Measurements from ENCODE around the gene SULT1A2.
A peak's percentile ranks its signal among the peaks of the same experiment; 100 is the strongest.
"Not testable (repeated sequence)": the region's sequence is repeated elsewhere in the genome, so short reads cannot be mapped to it uniquely, and the experiment has no call there.

Gene SULT1A2

DNA sequence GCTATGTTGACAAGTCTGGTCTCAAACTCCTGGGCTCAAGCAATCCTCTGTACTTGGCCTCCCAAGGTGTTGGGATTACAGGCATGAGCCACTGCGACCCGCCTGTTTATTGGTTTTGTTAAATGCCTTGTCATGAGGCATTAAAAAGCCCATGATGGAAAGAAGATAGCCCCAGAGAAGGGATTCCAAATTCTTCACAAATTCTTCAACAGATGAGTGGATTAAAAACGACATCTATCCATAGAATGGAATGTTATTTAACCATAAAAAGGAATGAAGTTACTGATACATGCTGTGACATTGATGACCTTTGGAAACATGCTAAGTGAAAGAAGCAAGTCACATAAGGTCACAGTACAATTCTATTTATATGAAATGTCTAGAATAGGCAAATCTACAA is 38.4 kb downstream of the SULT1A2 start:
- no peak for DNase-seq (ENCODE audit: low read depth in 2 of 2)

DNA sequence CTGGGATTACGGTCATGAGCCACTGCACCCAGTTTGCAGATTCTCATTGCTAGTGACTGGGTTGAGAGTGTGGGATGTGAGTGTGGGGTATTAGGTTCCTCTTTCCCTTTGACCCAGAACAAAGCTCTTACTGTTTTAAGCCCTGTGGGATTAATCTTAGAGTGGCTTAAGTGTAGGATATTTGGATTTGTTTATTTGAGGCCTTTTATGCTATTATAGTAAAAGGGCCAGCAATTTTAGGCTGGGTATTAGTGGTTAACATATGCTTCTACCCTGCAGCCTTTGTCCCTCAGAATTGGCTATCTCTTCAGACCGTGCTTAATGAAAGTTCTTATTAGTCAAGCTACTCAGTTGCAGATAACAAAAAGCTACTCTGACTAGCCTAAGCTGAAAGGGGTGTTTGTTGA is 39.9 kb downstream of the SULT1A2 start:
- DNase-seq (ENCODE audit: low read depth in 2 of 2) = no peak

DNA sequence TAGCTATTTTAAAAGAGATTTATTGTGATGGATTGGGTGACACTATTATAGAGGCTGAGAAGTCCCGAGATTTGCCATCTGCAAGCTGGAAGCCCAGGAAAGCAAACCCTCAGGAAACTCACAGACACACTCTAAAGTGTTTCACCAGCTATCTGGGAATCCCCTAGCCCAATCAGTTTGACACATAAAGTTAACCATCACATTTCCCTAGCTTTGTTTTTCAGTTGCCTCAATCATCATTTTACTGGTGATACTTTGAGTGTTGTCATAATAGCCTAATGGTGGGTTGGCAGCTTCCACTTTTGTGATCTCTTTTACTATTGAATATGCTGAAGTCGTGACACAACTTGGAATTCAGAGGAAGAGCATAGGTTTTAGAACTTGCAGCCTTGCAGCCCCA is 41.3 kb downstream of the SULT1A2 start:
- no peak for DNase-seq (ENCODE audit: low read depth in 2 of 2)

DNA sequence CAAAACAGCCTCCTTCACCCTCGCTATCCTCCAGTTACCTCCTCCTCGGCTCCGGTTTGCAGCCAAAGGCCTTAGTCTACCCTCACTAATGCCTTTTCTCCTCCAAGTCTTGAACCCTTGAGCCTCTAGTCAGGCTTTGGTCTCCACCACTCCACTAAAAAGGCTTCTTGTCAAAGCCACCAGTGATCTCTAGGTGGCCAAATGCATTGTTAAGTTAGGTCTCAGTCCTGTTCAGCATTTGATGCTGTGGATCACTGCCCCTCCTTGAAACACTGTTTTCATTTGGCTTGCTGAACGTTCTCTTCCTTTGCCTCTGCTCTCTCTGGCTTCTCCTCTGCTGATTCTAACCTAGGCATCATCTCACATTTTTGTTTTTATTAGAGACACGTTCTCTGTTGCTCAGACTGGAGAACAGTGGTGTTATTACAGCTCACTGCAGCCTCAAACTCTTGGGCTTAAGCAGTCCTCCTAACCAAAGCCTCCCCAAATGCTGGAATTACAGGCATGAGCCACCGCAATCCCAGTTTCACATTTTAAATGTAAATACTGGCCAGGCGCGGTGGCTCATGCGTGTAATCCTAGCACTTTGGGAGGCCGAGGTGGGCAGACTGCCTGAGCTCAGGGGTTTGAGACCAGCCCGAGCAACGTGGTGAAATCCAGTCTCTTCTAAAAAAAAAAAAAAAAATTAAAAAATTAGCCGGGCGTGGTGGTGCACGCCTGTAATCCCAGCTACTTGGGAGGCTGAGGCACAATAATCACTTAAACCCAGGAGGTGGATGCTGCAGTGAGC is 42.0 kb downstream of the SULT1A2 start:
- DNase-seq (ENCODE audit: low read depth in 2 of 2) = no peak

DNA sequence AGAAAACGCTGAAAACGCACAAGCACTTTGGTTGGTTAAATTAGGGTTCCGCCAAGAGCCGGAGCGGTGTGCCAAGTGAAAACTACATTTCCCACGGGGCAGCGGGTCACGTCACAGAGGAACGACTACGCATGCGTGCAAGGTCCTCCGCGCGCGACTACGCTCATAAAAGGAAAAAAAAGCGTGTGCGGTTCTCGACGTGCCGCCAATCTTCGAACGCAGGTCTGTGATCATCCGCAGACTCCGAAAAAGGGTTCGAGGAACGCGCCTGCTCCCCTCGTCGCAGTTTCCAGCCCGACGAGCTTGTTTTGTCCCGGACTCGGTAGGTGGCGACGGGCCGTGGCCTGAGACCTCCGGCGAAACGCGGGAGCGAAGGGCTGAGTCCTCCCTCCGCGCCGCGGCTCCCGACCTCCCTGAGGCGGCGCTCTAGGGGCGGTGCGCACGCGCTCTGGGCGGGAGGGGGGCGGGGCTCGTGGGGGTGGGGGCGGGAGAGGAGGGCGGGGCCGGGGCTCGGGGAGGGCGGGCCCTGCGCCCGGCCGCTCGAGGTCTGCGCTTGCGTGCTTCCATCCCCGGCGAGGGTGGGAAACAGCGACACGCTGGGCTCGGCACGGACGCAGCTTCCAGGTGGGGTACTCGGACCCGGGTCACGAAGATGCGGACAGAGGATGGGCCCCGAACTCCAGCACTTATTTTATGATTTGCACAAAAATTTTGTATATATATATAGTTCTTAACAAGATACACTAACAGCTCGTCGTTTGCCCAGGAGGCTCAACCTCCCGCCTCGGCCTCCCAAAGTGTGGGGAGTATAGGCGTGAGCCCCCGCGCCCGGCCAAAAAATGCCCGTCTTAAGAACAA is 42.8 kb downstream of the SULT1A2 start, which contains the start of gene SGF29:
SGF29 (plus strand) TSS at position 145 of the 858 bp plus-strand sequence. CDS start 27,150 bp downstream, outside the sequence.
- DNase-seq (ENCODE audit: low read depth in 2 of 2) = peak; percentile 80 to 87

DNA sequence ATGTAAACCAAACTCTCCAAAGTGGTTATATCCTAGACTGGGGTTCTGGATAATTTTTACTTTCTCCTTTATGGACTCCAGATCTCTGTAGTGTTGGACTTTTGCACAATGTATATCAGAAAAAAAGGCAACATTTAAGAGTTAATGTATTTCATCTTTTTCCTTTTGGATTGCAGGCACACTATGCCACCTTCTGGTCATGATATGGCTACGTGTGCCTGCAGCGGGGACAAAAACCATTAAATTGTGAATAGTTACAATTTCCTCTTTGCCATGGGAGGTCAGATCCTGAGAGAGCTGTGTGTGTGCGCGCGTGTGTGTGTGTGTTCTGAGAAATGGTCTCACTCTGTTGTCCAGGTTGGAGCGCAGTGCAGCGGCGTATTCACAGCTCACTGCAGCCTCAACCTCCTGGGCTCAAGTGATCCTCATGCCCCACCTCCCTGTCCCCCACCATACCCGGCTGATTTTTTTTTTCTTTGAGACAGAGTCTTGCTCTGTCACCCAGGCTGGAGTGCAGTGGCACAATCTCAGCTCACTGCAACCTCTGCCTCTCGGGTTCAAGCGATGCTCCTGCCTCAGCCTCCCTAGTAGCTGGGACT is 47.5 kb downstream of the SULT1A2 start:
- DNase-seq (ENCODE audit: low read depth in 2 of 2) = no peak

DNA sequence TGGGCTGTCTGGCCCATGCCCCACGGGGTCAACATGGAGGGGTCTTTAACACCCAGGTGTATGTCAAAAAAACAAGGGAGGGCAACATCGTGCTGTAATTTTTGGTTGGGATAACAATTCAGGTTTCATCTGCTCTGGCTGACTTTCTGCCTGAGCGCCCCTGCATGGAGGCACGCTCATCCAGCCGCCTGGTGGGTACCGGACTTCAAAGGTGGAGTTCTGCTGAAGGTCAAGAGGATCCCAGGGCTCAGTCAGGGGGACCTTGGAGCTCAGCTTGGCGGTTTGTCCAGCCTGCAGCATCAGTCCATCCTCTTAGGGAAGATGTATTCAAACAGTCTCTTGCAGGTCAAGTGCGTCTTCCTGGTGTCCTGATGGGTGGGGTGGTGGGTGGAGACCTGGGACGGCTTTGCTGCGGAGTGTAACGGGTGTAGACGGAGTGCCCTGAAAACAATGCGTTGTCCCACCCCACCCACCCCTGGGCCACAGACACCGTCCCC is 48.5 kb downstream of the SULT1A2 start:
- no peak for DNase-seq (ENCODE audit: low read depth in 2 of 2)

DNA sequence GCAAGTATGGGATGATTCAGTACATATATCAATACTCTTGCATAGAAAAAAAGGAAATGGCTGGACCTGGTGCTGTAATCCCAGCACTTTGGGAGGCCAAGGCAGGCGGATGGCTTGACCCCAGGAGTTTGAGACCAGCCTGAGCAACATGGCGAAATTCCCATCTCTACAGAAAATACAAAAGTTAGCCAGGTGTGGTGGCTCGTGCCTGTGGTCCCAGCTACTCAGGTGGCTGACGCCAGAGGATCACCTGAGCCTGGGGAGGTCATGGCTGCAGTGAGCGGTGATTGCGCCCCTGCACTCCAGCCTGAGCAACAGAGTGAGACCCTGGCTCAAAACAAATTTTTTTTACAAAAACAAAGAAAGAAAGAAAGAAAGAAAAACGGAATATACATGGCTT is 50.2 kb downstream of the SULT1A2 start:
- DNase-seq (ENCODE audit: low read depth in 2 of 2) = no peak

DNA sequence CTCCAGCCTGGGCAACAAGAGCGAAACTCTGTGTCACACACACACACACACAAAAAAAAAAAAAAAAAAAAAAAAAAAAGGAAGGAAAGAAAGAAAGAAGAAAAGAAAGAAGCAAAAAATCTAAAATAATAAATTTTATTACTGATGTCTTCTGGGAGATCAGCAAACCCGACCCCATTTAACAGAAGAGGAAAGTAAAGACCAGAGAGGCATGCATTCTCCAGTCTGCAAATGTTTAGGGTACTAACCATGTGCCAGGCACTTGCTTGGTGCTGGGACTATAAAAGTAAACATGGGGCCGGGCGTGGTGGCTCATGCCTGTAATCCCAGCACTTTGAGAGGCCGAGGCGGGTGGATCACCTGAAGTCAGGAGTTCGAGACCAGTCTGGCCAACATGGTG is 50.9 kb downstream of the SULT1A2 start:
- DNase-seq (ENCODE audit: low read depth in 2 of 2) = not testable (repeated sequence)

DNA sequence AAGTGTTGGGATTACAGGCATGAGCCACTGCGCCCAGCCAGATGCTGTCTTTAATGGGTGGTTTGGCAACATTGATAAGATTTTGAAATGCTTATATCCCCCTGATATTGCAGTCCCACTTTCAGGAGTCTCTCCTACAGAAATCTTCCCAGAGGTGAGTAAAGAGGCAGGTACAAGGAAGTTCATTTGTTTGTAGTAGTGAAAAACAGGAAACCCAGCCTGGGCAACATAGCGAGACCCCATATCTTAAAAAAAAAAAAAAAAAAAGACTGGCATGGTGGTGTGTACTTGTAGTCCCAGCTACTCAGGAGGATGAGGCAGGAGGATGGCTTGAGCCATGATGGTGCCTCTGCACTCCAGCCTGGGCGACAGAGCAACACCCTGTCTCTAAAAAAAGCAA is 51.9 kb downstream of the SULT1A2 start:
- no peak for DNase-seq (ENCODE audit: low read depth in 2 of 2)

DNA sequence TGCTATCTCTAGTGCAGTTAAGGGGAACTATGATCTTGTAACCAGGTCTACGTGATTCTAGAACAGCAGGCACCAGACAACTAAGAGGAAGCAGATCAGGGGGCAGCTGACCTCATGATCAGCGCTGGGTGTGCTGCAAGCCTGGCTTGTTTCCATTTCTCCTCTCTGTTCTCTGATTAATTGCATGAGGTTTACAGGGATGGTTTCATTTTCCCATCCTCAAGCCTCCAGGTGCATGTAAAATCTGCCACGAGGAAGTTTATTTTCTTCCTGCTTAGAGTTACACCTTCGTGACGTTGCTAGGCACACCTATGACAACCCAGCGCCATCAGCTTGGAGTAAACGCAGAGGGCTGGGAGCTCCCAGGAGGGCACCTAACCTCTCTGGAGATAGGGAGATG is 53.8 kb downstream of the SULT1A2 start:
- DNase-seq (ENCODE audit: low read depth in 2 of 2) = no peak

DNA sequence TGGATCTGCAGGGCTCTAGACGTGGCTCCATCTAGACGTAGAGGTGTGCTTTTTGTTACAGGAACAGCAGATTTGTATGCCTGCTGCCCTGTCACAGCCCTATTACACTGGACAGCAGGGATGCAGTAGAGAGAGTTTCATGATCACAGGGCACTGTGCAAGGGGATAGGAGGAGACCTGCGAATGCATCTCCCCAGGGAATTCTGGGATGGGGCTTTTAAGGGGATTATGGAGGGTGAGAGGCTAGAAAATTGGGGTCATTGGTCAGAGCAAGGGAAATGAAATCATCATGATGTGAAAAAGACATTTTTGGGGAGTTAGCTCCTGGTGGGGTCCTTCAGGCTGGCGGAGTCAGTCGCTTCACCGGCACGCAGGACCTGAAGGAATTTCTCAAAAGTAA is 54.2 kb downstream of the SULT1A2 start:
- no peak for DNase-seq (ENCODE audit: low read depth in 2 of 2)

Data from stimulated activated CD8-positive, alpha-beta memory T cell treated with anti-CD3 and anti-CD28 coated beads, Interleukin-2, amount 100 ng/mL, for 48 hours (primary cell).